ENCODE data around the gene MTERF1. TPM values are rescaled to one million over a fixed set of nuclear protein-coding genes. Genes with fewer than 3 reads are reported as not detected.

MTERF1 gene
- total RNA-seq, 2 donors from 2014 or later: 3.8 to 5.0 TPM

GRCh38 chr7:91883676-91884362 is 3.3 kb upstream of the MTERF1 start:
- Histone ChIP-seq H3K4me1 (peaks cover 0 to 12% of the 10 kb centered on the region in 2 donors), H3K27me3 (no peaks in the 10 kb centered on the region), H3K36me3 (no peaks in the 10 kb centered on the region), H3K4me3 (no peak overlapping the region), H3K27ac (no peak overlapping the region), H3K9me3 (no peaks in the 10 kb centered on the region)
- DNase-seq (ENCODE audit: low spot score): no peak
- TF ChIP-seq CTCF (IDR thresholded peaks at IDR 0.05): no peak

GRCh38 chr7:91880016-91880412 is 488 bp downstream of the MTERF1 start:
- H3K27ac ChIP-seq: peak overlapping the region; percentile 56 to 69

GRCh38 chr7:91876391-91877133 is 3.9 kb downstream of the MTERF1 start:
- Histone ChIP-seq H3K4me3 (no peak overlapping the region), H3K27me3 (no peaks in the 10 kb centered on the region), H3K36me3 (peaks cover 9% of the 10 kb centered on the region), H3K4me1 (peaks cover 0 to 15% of the 10 kb centered on the region in 2 donors), H3K27ac (no peak overlapping the region), H3K9me3 (no peaks in the 10 kb centered on the region)
- TF ChIP-seq CTCF (IDR thresholded peaks at IDR 0.05): peak in 1 of 2 donors; percentile 37
- no peak for DNase-seq (ENCODE audit: low spot score)

More at GRCh38 chr7:91880016-91880412, 488 bp downstream of the MTERF1 start:
- Histone ChIP-seq H3K27me3 (no peaks in the 10 kb centered on the region), H3K36me3 (no peaks in the 10 kb centered on the region), H3K4me1 (peaks cover 0 to 15% of the 10 kb centered on the region in 2 donors), H3K4me3 (peak overlapping the region; percentile 66 to 72), H3K9me3 (no peaks in the 10 kb centered on the region)
- DNase-seq (ENCODE audit: low spot score): no peak
- TF ChIP-seq CTCF (IDR thresholded peaks at IDR 0.05): no peak

- Histone ChIP-seq H3K9me3 (no peaks in the 10 kb centered on the region), H3K27me3 (no peaks in the 10 kb centered on the region), H3K36me3 (peaks cover 9% of the 10 kb centered on the region), H3K27ac (no peak overlapping the region), H3K4me3 (no peak overlapping the region), H3K4me1 (peaks cover 0 to 15% of the 10 kb centered on the region in 2 donors)
- DNase-seq (ENCODE audit: low spot score): no peak
- no peak for TF ChIP-seq CTCF (IDR thresholded peaks at IDR 0.05)
Measured at GRCh38 chr7:91875851-91876250, 4.7 kb downstream of the MTERF1 start.

GRCh38 chr7:91872928-91873327 is 7.6 kb downstream of the MTERF1 start:
- Histone ChIP-seq H3K4me1 (no peaks in the 10 kb centered on the region), H3K4me3 (no peak overlapping the region), H3K27me3 (no peaks in the 10 kb centered on the region), H3K9me3 (no peaks in the 10 kb centered on the region), H3K27ac (no peak overlapping the region), H3K36me3 (peaks cover 9% of the 10 kb centered on the region)
- no peak for TF ChIP-seq CTCF (IDR thresholded peaks at IDR 0.05)
- DNase-seq (ENCODE audit: low spot score): no peak
